Iris pigment epithelial cell (primary cell): ENCODE data around the gene SNTB2.
"Not testable (repeated sequence)": the region's sequence is repeated elsewhere in the genome, so short reads cannot be mapped to it uniquely, and the experiment has no call there.

ENCODE experiments used
- DNase-seq: peaks from one replicate; pipeline ENCODE4 v3.0.0-alpha.2; 2011; ENCODE audit warnings: low read depth

Gene SNTB2

DNA sequence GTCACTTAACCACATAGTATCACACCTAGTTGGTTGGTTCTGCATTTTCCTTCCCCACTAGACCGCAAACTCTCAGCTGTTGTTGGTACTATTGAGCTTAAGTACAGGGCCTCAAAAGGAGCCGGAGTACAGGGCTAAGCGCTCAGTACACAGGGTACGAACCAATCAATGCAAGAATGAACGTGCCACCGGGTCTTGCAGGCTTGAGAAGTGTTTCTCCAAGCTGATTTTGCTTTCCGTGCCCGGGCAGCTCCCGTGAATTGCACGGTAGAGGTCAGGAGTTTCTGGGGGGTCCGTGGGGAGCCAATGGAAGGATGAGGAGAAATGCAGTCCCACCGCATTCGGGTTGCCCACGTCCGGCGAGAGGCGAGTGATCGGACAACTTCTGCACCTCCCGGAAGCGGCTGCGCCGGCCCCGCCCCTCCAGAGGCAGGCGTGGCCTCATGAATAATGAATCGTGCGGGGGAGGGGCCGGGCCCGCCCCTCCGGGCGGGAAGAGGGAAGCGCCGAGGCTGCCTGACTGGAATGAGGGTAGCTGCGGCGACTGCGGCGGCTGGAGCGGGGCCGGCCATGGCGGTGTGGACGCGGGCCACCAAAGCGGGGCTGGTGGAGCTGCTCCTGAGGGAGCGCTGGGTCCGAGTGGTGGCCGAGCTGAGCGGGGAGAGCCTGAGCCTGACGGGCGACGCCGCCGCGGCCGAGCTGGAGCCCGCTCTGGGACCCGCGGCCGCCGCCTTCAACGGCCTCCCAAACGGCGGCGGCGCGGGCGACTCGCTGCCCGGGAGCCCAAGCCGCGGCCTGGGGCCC is at the start of gene SNTB2:
Gene SNTB2, plus strand, starts transcription at position 523 of the 804 bp plus-strand sequence. Its CDS starts 3 bp downstream, at position 526.
- DNase-seq: peak; percentile 86

DNA sequence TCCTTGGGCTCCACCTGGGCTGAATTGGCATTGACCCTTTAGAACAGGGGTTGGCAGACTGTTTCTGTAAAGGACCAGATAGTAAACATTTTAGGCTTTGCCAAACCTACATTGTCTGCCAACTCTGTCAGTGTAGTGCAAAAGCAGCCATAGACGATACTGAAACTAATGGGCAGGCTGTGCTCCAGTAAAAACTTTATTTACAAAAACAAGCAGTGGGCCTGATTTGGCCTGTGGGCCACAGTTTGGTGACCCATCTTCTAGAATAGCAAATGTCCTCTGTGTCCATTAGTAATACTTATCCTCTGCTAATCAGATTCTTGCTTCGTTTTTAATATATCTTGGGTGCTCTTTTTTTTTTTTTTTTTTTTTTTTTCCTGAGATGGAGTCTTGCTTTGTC is 48.4 kb upstream of the SNTB2 start:
- DNase-seq: no peak

GRCh38 chr16:69139464-69139863 is 47.5 kb upstream of the SNTB2 start:
- not testable (repeated sequence) for DNase-seq

DNA sequence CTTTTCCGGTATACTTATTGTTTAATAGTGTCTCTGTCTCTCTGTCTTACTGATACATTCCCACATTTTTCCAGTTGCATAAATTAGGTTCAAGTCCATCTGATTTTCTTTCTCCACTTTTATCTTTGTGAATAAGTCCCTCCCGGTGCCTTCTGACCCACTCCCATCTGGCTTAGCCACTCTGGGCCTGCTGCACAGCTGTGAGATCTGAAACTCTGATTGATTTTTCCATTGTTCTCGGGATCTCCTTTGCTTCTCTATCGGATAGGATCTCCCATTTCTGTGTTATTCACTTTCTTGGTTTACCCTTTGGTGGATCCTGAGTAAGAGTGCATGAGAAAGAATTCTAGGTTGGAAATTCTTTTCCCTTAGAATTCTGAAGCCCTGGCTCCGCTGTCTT is 46.0 kb upstream of the SNTB2 start:
- DNase-seq: no peak

- no peak for DNase-seq
These were observed 45.0 kb upstream of the SNTB2 start for GRCh38 chr16:69141936-69142335.

- DNase-seq: no peak
These were observed 43.8 kb upstream of the SNTB2 start for GRCh38 chr16:69143116-69143515.

DNA sequence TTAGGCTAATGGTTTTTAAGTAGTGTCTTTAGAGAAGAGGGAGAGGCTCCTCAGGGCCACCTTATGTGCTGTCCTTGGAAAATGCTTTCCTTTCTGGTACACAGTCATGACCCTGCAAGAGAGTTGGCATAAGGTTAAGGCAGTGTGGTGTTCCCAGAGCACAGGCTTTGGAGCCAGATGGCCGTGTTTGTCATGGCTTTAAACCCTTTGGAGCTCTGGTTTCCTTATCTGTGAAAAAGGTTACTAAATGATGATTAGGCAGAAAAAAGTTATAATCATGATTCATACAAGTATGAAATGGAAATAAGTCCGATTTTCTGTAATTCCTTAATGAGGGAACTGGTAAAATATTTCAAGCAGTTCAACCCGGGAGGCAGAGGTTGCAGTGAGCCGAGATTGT is 41.3 kb upstream of the SNTB2 start:
- DNase-seq: peak; percentile 61

- not testable (repeated sequence) for DNase-seq
These were observed 37.3 kb upstream of the SNTB2 start for GRCh38 chr16:69149621-69150020.

GRCh38 chr16:69150146-69150865 is 36.7 kb upstream of the SNTB2 start:
- peak; percentile 77 for DNase-seq

DNA sequence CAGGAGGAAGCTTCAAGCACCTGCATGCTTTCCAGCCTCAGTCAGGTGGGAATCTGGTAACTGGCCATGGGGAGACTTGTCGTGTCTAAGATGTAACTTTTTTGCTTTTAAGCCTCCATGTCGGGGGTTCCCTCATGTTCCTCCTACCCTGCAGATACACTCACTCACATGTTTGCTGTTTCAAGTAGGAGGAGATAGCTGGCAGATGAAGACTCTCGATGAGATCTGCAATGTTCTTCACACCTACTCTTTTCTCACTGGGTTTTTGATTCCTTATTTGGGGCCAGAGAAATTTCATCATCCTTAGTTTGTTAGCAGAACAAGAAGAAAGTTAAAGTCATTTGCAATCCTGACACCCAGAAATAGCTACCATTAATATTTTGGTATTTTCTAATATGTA is 29.8 kb upstream of the SNTB2 start:
- DNase-seq: no peak

- DNase-seq: no peak
These were observed 26.8 kb upstream of the SNTB2 start for GRCh38 chr16:69160192-69160591.

- DNase-seq: no peak
These were observed 21.4 kb upstream of the SNTB2 start for GRCh38 chr16:69165584-69165983.

GRCh38 chr16:69166221-69166833 is 20.6 kb upstream of the SNTB2 start:
- DNase-seq: peak; percentile 46

DNA sequence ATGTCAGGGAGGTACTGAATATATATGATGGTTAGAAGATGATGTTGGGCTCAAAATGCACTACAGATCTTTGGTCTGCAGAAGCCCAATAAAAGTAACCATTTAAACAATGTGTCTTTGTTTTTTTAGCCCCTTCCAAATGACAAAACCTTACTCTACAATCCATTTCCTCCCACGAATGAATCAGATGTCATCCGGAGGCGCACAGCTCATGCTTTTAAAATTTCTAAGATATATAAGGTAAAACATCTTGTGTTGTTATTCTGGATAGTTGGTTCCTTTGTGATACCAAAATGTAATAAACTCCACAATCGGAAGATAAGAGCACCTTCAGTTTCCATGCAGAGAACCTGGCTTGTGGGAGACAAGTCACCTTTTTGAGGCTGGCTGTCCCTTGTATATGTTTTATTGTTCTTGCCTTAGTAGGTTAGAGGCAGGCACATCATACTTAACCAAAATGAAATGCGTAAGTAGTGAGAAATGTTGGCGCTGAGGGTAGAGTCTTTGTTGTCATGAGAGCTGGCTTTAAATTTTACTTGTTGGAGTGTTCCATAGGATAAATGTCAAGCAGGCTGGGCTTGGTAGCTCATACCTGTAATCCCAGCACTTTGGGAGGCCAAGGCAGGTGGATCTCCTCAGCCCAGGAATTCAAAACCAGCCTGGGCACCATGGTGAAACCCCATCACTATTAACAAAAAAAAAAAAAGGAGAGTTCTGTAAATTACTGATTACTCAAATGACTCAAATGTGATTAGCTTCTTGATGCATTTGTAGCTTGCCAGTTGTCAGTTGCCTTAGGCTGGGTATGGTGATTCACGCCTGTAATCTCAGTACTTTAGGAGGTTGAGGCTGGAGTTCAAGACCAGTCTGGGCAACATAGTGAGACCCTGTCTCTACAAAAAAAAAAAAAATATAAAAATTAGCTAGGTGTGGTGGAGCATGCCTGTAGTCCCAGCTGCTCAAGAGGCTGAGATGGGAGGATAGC is 19.7 kb upstream of the SNTB2 start:
- peak; percentile 37 for DNase-seq

GRCh38 chr16:69169051-69169450 is 17.9 kb upstream of the SNTB2 start:
- no peak for DNase-seq

GRCh38 chr16:69169607-69170352 is 17.2 kb upstream of the SNTB2 start:
- DNase-seq: no peak

DNA sequence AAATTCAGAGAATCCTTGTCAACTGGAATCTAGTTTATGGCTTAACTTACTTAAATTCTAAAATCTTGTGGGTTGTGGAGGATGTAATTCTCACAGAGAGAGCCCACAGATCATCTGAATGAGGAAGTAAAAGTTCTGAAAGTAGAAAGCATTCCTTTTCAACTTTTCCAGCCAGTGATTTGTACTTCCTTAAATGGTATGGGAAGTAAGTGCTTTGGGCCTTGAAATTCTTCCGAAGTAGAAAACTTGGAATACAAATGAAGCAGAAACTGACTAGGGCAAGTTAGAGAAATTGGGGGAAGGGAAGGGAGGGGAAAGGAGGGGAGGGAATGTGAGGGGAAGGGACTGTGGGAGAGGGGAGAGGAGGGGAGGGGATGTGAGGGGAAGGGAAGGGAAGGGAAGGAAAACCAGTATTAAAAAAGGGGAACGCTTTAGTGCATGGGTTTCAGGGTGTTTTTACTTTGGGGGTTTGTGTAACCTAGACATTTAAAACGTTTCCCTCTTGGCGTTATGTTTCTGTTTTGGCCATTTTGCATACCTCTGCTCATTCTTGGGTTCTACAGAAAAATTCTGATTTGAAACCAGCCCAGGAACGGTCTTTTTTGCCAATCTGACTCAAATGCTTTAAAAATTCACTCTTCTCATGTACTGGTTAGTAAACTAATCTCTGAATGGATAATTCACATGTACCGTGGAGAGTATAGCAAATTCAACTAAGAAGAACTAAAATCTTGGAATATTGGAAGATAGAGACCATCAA is 15.5 kb upstream of the SNTB2 start:
- peak; percentile 41 for DNase-seq

- peak; percentile 72 for DNase-seq
These were observed 10.7 kb upstream of the SNTB2 start for GRCh38 chr16:69176033-69176800.

DNA sequence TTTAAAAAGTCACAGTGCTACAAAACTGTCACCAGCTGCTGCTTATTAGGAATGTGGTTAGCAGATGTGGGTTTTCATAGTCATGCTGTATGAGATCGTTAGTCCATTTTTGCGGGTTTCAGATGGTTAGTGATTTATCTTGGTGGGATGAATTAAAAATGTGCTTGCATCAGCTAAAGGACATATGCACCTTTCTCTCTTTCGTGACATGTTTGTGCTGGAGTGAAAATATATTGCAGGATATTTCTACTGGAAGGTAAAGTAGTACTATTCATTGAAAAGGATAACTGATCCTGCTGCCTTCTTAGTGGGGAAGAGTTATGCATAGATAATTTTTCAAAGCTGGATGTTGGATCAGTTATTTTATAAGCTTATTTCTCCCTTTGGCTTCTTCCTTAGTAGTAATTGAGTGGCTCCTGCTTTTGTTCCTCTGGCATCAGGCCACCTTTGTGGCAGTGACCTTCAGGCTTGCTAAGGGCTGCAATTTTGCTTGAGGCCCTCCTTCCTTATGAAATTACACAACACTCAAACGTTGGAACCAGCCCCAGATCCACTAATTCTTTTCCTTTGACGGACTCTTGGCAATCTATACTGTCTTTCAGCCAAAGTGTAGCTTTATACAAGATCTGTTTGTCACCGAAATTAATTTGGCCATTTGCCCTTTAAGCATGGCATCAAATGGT is 7.5 kb upstream of the SNTB2 start:
- DNase-seq: peak; percentile 82
